ENCODE measurements around the gene NTNG1. TPM values are rescaled to one million over a fixed set of nuclear protein-coding genes. Genes with fewer than 3 reads are reported as not detected.

NTNG1 gene
- total and polyA plus RNA-seq, 2 of the 4 experiments (the other 2 are of a cell fraction), result 1.2 to 2.3 TPM

- Histone ChIP-seq H4K91ac (ENCODE audit: insufficient read depth, low read depth, low read length) (no peak overlapping the region), H3K9me1 (ENCODE audit: insufficient read depth, low read length) (no peaks in the 10 kb centered on the region), H3K27ac (ENCODE audit: insufficient read depth, low read length) (no peak overlapping the region), H3K14ac (replicated peaks; ENCODE audit: low read depth, low read length) (no peak overlapping the region), H3K4me3 (ENCODE audit: insufficient read depth, low read depth, low read length) (no peak overlapping the region), H3K36me3 (ENCODE audit: control insufficient read depth, insufficient read depth, low read length) (no peaks in the 10 kb centered on the region), H3K56ac (ENCODE audit: extremely low read depth, insufficient read depth, low read length) (no peak overlapping the region), H3K18ac (ENCODE audit: low read depth, low read length) (no peak overlapping the region), H2AK9ac (replicated peaks; ENCODE audit: low read depth, low read length, poor library complexity) (no peak overlapping the region), H3K79me1 (ENCODE audit: low read depth in 1 of 2, low read length in 2 of 2) (no peaks in the 10 kb centered on the region), H2AK5ac (ENCODE audit: low read depth, low read length) (no peak overlapping the region), H3K23ac (ENCODE audit: low read depth, low read length) (no peak overlapping the region), H4K20me1 (ENCODE audit: insufficient read depth, low read length) (no peaks in the 10 kb centered on the region), H3K9me3 (ENCODE audit: control insufficient read depth, insufficient read depth, low read length) (no peaks in the 10 kb centered on the region), H4K8ac (ENCODE audit: low read depth in 2 of 2, low read length in 2 of 2) (no peak overlapping the region), H3K27me3 (ENCODE audit: control insufficient read depth, insufficient read depth, low read length) (no peaks in the 10 kb centered on the region), H4K5ac (ENCODE audit: low read depth, low read length) (no peak overlapping the region), H3K4me1 (ENCODE audit: control insufficient read depth, insufficient read depth, low read length) (no peaks in the 10 kb centered on the region), H2AFZ (replicated peaks; ENCODE audit: low read length, poor library complexity) (no peak overlapping the region), H2BK15ac (ENCODE audit: low read depth, low read length) (no peak overlapping the region), H2BK20ac (ENCODE audit: low read depth, low read length) (no peak overlapping the region), H3K4ac (ENCODE audit: low read depth, low read length) (no peak overlapping the region), H2BK5ac (ENCODE audit: low read depth, low read length, poor library complexity, severe bottlenecking) (no peak overlapping the region), H3K9ac (ENCODE audit: low read depth, low read length) (no peak overlapping the region), H3K4me2 (ENCODE audit: low read depth, low read length) (no peak overlapping the region), H2BK120ac (ENCODE audit: low read depth, low read length) (no peak overlapping the region)
- dilution Hi-C loops (cut with HindIII; ENCODE audit: low sequenced_read_pairs, unreplicated experiment), result no loop called here
- in situ Hi-C loops (cut with MboI; ENCODE audit: low sequenced_read_pairs), result no loop called here
- BruUV-seq (replicated peaks), result no TSS peak
- intact Hi-C loops (cut with micrococcal nuclease), result no loop called here
- no peak for DNase-seq
- ChIA-PET CTCF (no interaction called here), POLR2A (ENCODE audit: unreplicated experiment) (no interaction called here)
- no peak for ATAC-seq (ENCODE audit: low read depth)
- no peak for TF ChIP-seq RAD21 (IDR thresholded peaks at IDR 0.05; ENCODE audit: low read length)
- no peak for TF ChIP-seq CTCF (conservative IDR thresholded peaks at IDR 0.05; ENCODE audit: low read depth, low read length)
- 62 to 100% methylated on average over 1 to 3 of the region's 3 CpGs for WGBS, 2 experiments (ENCODE audit: extremely low coverage in 2 of 2, insufficient read length in 1 of 2)
Measured at GRCh38 chr1:107267489-107267888, 126.7 kb downstream of the NTNG1 start.

All from IMR-90 (cell line).